Measurements from ENCODE around the gene LGALS3BP. TPM values are rescaled to one million over a fixed set of nuclear protein-coding genes. Genes with fewer than 3 reads are reported as not detected.
A peak's percentile ranks its signal among the peaks of the same experiment; 100 is the strongest.

Gene LGALS3BP
- total RNA-seq, 1 donor from 2014 or later = 202 TPM

DNA sequence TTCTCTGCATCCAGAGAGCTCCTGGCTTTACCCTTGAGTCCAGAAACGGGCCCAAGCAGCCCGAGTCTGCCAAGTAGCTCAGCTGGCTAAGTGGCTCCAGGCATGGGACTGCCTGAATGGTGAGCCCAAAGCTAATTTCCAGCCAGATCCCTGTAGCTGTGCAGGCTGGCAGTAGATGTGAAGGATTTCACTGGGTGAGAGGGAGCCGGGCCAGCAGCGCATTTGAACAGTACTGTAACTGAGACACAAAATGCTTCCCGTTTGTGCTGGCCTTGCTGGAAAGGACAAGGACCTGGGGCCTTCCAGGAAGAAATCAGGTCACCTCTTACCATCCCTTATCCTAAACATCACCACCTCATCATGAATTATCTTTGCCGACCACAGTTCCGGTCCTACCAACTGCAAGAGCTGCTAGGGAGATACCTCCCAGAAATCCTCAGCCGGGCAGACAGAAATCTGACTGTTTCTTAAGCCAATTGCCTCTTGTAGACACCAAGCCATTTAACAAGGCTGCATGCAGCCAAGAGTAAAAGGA, 58.2 kb downstream of the LGALS3BP start:
- DNase-seq (ENCODE audit: extremely low spot score, unreplicated experiment) = no peak
- Mint-ChIP-seq H3K36me3 (peaks cover 12% of the 10 kb centered on the region), H3K27me3 (no peaks in the 10 kb centered on the region), H3K4me1 (ENCODE audit: unreplicated experiment) (peaks cover 52% of the 10 kb centered on the region), H3K9me3 (no peaks in the 10 kb centered on the region), H3K4me3 (peak overlapping the region; percentile 86), H3K27ac (peak overlapping the region; percentile 43)
- TF ChIP-seq, protein P1, sequence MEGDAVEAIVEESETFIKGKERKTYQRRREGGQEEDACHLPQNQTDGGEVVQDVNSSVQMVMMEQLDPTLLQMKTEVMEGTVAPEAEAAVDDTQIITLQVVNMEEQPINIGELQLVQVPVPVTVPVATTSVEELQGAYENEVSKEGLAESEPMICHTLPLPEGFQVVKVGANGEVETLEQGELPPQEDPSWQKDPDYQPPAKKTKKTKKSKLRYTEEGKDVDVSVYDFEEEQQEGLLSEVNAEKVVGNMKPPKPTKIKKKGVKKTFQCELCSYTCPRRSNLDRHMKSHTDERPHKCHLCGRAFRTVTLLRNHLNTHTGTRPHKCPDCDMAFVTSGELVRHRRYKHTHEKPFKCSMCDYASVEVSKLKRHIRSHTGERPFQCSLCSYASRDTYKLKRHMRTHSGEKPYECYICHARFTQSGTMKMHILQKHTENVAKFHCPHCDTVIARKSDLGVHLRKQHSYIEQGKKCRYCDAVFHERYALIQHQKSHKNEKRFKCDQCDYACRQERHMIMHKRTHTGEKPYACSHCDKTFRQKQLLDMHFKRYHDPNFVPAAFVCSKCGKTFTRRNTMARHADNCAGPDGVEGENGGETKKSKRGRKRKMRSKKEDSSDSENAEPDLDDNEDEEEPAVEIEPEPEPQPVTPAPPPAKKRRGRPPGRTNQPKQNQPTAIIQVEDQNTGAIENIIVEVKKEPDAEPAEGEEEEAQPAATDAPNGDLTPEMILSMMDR (conservative IDR thresholded peaks at IDR 0.05) = no peak

Other genes starting within 250 kb of the LGALS3BP start
- gene CYTH1, start 197.7 kb downstream of the LGALS3BP start, total RNA-seq (ENCODE audit: low replicate concordance) = 18.8 and 30.3 TPM in 2 replicates
- 53.4 and 58.6 TPM in 2 replicates for gene USP36, start 139.1 kb downstream of the LGALS3BP start, total RNA-seq (ENCODE audit: low replicate concordance)
- 3.8 and 4.4 TPM in 2 replicates for gene CEP295NL, start 76.7 kb downstream of the LGALS3BP start, total RNA-seq (ENCODE audit: low replicate concordance)
- gene TIMP2, start 54.5 kb downstream of the LGALS3BP start, total RNA-seq (ENCODE audit: low replicate concordance) = 125 and 192 TPM in 2 replicates
- gene CANT1, start 29.8 kb upstream of the LGALS3BP start, total RNA-seq (ENCODE audit: low replicate concordance) = 75.1 and 105 TPM in 2 replicates
- 8.7 and 9.4 TPM in 2 replicates for gene C1QTNF1, start 44.2 kb upstream of the LGALS3BP start, total RNA-seq (ENCODE audit: low replicate concordance)
- gene ENGASE, start 94.9 kb upstream of the LGALS3BP start, total RNA-seq (ENCODE audit: low replicate concordance) = 45.0 and 72.6 TPM in 2 replicates

Data from type B pancreatic cell (in vitro differentiated cells).